HG02943 (cell line): ENCODE data around the gene PLEKHG2.

Experiments used
- ATAC-seq: cut with Tn5 transposase; IDR thresholded peaks from one replicate; pipeline ENCODE4 v1.9.1; 2021; ENCODE audit warnings: mild to moderate bottlenecking, low read depth, moderate library complexity; ENCODE audit not compliant: unreplicated experiment

PLEKHG2 gene

GRCh38 chr19:39472746-39473442, 60.4 kb downstream of the PLEKHG2 start:
- ATAC-seq, result no peak

DNA sequence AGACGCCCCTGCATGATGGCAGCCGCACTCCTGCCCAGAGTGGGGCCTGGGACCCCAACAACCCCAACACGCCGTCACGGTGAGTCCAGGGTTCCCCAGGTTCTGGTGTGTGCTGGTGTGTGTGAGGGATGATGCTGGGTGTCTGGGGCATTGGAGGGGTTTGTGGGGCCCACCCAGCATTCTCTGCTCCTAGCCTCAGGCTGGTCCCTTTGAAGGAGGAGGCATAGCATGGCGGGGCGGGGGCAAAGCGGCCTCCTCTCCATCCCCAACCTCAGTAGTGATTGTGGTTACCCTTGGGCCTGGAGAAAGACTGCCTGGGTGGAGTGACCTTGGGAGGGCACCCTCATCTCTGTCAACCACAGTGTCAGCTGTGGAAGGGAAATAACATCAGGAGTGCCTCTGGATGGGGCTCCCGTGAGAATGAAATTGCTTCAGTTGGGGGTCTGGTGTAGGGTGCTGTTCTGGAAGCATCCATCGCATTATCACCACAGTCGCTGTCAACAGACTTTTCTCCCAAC, 61.0 kb downstream of the PLEKHG2 start:
- no peak for ATAC-seq

DNA sequence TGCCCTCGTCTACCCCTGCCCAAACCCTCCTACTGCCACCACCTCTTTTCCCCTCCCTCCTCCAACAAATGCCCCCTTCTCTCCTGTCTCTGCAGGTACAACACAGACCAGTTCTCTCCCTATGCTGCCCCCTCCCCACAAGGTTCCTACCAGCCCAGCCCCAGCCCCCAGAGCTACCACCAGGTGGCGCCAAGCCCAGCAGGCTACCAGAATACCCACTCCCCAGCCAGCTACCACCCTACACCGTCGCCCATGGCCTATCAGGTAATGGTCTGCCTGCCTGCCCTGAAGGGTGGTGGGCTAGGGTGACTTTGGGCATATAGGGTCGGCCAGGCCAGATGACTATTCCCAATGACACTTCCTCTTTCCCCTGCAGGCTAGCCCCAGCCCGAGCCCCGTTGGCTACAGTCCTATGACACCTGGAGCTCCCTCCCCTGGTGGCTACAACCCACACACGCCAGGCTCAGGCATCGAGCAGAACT, 61.7 kb downstream of the PLEKHG2 start:
- ATAC-seq, result no peak

DNA sequence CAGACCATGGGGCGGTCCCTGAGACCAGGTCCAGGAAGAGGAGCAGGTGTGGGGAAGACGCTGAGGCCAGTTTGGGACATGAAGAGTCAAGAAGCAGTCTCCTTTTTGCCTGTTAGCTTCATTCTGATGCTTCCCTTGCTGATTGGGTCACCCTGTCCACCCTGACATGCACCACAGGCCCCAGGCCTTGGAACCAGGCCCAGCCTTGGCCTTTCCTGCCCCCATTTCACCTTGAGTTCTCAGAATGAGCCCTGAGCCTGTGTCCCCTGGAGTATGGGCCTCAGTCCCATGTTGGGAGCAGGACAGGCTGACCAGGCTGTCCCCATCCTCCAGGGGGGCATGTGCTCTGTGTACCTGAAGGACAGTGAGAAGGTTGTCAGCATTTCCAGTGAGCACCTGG, 63.3 kb downstream of the PLEKHG2 start:
- ATAC-seq, result no peak
